H1 (cell line): ENCODE results near the gene CPZ. TPM values are rescaled to one million over a fixed set of nuclear protein-coding genes. Genes with fewer than 3 reads are reported as not detected.

ENCODE experiments used
- RFX5 ChIP-seq: IDR thresholded peaks from 2 replicates; pipeline ENCODE4 v1.6.1; 2011; ENCODE audit warnings: low read depth, low read length, improper control_type of control experiment, borderline replicate concordance
- SP4 ChIP-seq: IDR thresholded peaks from 2 replicates; pipeline ENCODE4 v1.6.1; 2012; ENCODE audit warnings: low read length, inconsistent platforms
- ZNF274 ChIP-seq: IDR thresholded peaks from 2 replicates; pipeline ENCODE4 v1.7.0; 2012; ENCODE audit warnings: low read length, borderline replicate concordance; ENCODE audit errors: extremely low read depth
- polyA plus RNA-seq, 7 experiments: library from polyadenylated mRNA; depleted of rRNA in 3 of 7; stranded (reverse) in 5 of 7; unstranded in 2 of 7; fragments of >200 nt in 5 of 7; fragments of 200-250 nt in 2 of 7; gene quantifications; 1 replicate in 5 of 7; 2 replicates in 1 of 7; 4 replicates in 1 of 7; pipeline versions ENCODE4 v1.2.1 to v1.2.3, GENCODE V29; 2011 to 2013; ENCODE audit warnings: missing spikeins in 2 of 7, mixed read lengths in 2 of 7
- total RNA-seq: library from RNA; stranded (reverse); fragmentation: NEBNext Ultra II Directional; extraction: Animal tissue kit (Norgen Biotek cat#: 25700); gene quantifications from 2 replicates; pipeline ENCODE4 v1.2.1, GENCODE V29; 2021
- TF ChIP-seq, protein P1 (sequence below): IDR thresholded peaks from 2 replicates; pipeline ENCODE4 v1.6.1; 2012; ENCODE audit warnings: inconsistent platforms

The CPZ gene
- total and polyA plus RNA-seq, 2 of the 8 experiments (the other 6 are each of a cell fraction or from before 2014, with no cell fraction given), result 28.8 to 40.7 TPM

DNA sequence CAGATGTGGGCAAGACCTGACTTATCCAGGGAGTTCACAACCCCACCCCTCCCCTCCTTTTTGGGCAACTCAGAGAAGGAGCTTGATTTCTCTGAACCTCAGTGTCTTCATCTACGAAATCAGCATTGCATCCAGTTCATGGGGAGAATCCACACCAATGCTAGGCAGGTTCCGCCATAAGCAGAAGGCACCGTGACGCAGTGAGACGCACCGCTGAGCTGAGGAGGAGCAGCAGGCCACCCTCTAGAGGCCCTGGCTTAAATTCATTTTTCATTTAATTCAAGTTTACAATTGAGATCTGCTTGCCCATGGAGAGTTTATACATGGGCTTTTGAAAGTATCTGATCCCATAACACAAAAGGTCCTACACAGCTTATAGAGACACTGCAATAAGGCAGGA lies 55.7 kb downstream of the CPZ start (continued):
- no peak for TF ChIP-seq ZNF274
- TF ChIP-seq, protein P1, sequence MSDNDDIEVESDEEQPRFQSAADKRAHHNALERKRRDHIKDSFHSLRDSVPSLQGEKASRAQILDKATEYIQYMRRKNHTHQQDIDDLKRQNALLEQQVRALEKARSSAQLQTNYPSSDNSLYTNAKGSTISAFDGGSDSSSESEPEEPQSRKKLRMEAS, result no peak
- no peak for TF ChIP-seq RFX5
- no peak for TF ChIP-seq SP4
